HepG2 (cell line): ENCODE results near the gene PDK2. TPM values are rescaled to one million over a fixed set of nuclear protein-coding genes. Genes with fewer than 3 reads are reported as not detected.

Experiments used
- ATAC-seq: fragments of 200-7000 bp; cut with Tn5 transposase; 3 replicates; pipeline ENCODE4 v1.9.1; 2020; ENCODE audit warnings: mild to moderate bottlenecking, moderate library complexity
- BruUV-seq: library from RNA; stranded (reverse); fragments of 400-500 nt; replicated peaks from 2 replicates; lab custom pipeline; 2021; lab: Mats Ljungman, UMichigan
- CTCF ChIA-PET: fragments of 300-600 bp; formaldehyde crosslinking; extraction: SDS; loops from one replicate; lab custom pipeline; 2021; ENCODE audit warnings: low total read pairs, inconsistent platforms, low intra/inter-chr PET ratio; lab: Yijun Ruan, JAX
- POLR2A ChIA-PET: fragments of 350-600 bp; sonication (Branson Sonifier 250); formaldehyde crosslinking; loops from one replicate; lab custom pipeline; 2020; ENCODE audit warnings: antibody characterized with exemption, inconsistent platforms; lab: Yijun Ruan, JAX
- DNase-seq: peaks from one replicate; pipeline ENCODE4 v3.0.0-alpha.2; 2015; ENCODE audit warnings: low spot score
- FAIRE-seq: peaks from 3 replicates; lab custom pipeline; 2011; peaks lifted over from hg19 to GRCh38; lab: Jason Lieb, UNC
- H2AFZ ChIP-seq: one replicate; pipeline ENCODE4 v1.6.1; 2011; ENCODE audit warnings: low read length, inconsistent platforms
- H3K27ac ChIP-seq: fragments of 300-600 bp; 3 replicates; pipeline ENCODE4 v1.8.0; 2011; ENCODE audit warnings: mixed run types, mild to moderate bottlenecking, mixed read lengths, low read length, inconsistent platforms; ENCODE audit not compliant: insufficient read depth; ENCODE audit errors: extremely low read length
- H3K27me3 ChIP-seq, 2 experiments: fragments of 200-600 bp in 1 of 2; 2 replicates in 1 of 2; 3 replicates in 1 of 2; pipeline versions ENCODE4 v1.6.0 to v1.8.0; 2011; ENCODE audit warnings: low read length in 2 of 2, mild to moderate bottlenecking in 2 of 2, moderate library complexity in 2 of 2, inconsistent platforms in 1 of 2; ENCODE audit not compliant: insufficient read depth in 2 of 2, control insufficient read depth in 1 of 2
- H3K36me3 ChIP-seq, 2 experiments: fragments of 200-600 bp in 1 of 2; replicated peaks in 1 of 2; 2 replicates in 1 of 2; 3 replicates in 1 of 2; pipeline versions ENCODE4 v1.5.1 to v1.8.0; 2011; ENCODE audit warnings: low read length in 2 of 2, inconsistent platforms in 1 of 2; ENCODE audit not compliant: insufficient read depth in 2 of 2, control insufficient read depth in 1 of 2
- H3K4me1 ChIP-seq: 2 replicates; pipeline ENCODE4 v1.5.1; 2012; ENCODE audit warnings: low read length, inconsistent platforms; ENCODE audit not compliant: insufficient read depth
- H3K4me2 ChIP-seq: 2 replicates; pipeline ENCODE4 v1.6.0; 2011; ENCODE audit warnings: low read depth, low read length, inconsistent platforms
- H3K4me3 ChIP-seq, 3 experiments: fragments of 200-600 bp in 1 of 3; sonication (generic), shearing (Covaris generic) in 1 of 3; replicated peaks in 1 of 3; 2 replicates each; pipeline ENCODE4 v1.5.1; 2011 to 2016; ENCODE audit warnings: low read length in 3 of 3, inconsistent platforms in 2 of 3, low read depth in 2 of 3, mild to moderate bottlenecking in 2 of 3, control low read depth in 1 of 3, mixed read lengths in 1 of 3; ENCODE audit not compliant: insufficient read depth in 1 of 3
- H3K79me2 ChIP-seq: one replicate; pipeline ENCODE4 v1.6.1; 2011; ENCODE audit warnings: low read length, inconsistent platforms; ENCODE audit not compliant: insufficient read depth
- H3K9ac ChIP-seq: 2 replicates; pipeline ENCODE4 v1.6.0; 2011; ENCODE audit warnings: mild to moderate bottlenecking, low read depth, low read length, inconsistent platforms; ENCODE audit not compliant: insufficient read depth
- H3K9me3 ChIP-seq: 2 replicates; pipeline ENCODE4 v1.5.1; 2012; ENCODE audit warnings: mild to moderate bottlenecking, low read length
- H4K20me1 ChIP-seq: 2 replicates; pipeline ENCODE4 v1.6.0; 2011; ENCODE audit warnings: inconsistent platforms, mild to moderate bottlenecking, low read length, moderate library complexity; ENCODE audit not compliant: insufficient read depth
- JARID2 ChIP-seq: sonication (generic); formaldehyde crosslinking; IDR thresholded peaks from 2 replicates; pipeline ENCODE4 v1.8.1; 2023; ENCODE audit warnings: missing genetic modification reagents, inconsistent platforms; ENCODE audit not compliant: insufficient replicate concordance
- NFRKB ChIP-seq: fragments of 450-650 bp; IDR thresholded peaks from 2 replicates; pipeline ENCODE4 v1.6.1; 2017
- ONECUT2 ChIP-seq: sonication (generic); formaldehyde crosslinking; IDR thresholded peaks from 2 replicates; pipeline ENCODE4 v1.4.0; 2020; ENCODE audit warnings: missing genetic modification reagents
- ZC3H13 ChIP-seq: sonication (generic); formaldehyde crosslinking; IDR thresholded peaks from 2 replicates; pipeline ENCODE4 v1.8.1; 2023; ENCODE audit warnings: mild to moderate bottlenecking, missing genetic modification reagents, moderate library complexity
- ZMYM4 ChIP-seq: sonication (generic); formaldehyde crosslinking; IDR thresholded peaks from 2 replicates; pipeline ENCODE4 v1.8.1; 2023; ENCODE audit warnings: mild to moderate bottlenecking, missing genetic modification reagents
- ZNF326 ChIP-seq: sonication (generic); formaldehyde crosslinking; IDR thresholded peaks from 2 replicates; pipeline ENCODE4 v1.4.0; 2020; ENCODE audit warnings: missing genetic modification reagents, borderline replicate concordance
- WGBS: methylation state at CpG from one replicate; pipeline ENCODE4 v1.1.6; 2017; ENCODE audit warnings: low lambda C conversion rate; 5-methylcytosine and 5-hydroxymethylcytosine counted together
- in situ Hi-C: cut with HindIII; loops from 2 replicates; pipeline ENCODE4 v1.10.0; 2017; ENCODE audit warnings: low pct_unique_long_range_greater_than_20kb; ENCODE audit not compliant: extremely low pct_ligation_motif_present
- intact Hi-C: fragments of 100-400 bp; cut with micrococcal nuclease; formaldehyde crosslinking; loops from one replicate; pipeline ENCODE4 v1.10.0; 2022; ENCODE audit not compliant: unreplicated experiment
- polyA plus RNA-seq, 8 experiments: library from polyadenylated mRNA; depleted of rRNA in 3 of 8; stranded (reverse) in 7 of 8; unstranded in 1 of 8; fragments of >200 nt; fragmentation: Illumina TruSeq in 4 of 8; extraction: Trizol in 4 of 8; gene quantifications; 2 replicates each; pipeline versions ENCODE4 v1.2.1 to v1.2.3, GENCODE V29; 2011 to 2016; ENCODE audit warnings: low read depth in 4 of 8, missing spikeins in 1 of 8, mixed read lengths in 1 of 8; ENCODE audit not compliant: insufficient read depth in 1 of 8
- total RNA-seq, 5 experiments: library from RNA; depleted of rRNA; stranded (reverse); fragments of >200 nt; fragmentation: Illumina TruSeq; extraction: Trizol; gene quantifications; 2 replicates each; pipeline ENCODE4 v1.2.3, GENCODE V29; 2016; ENCODE audit warnings: low read depth in 1 of 5
- TF ChIP-seq, protein P1 (sequence below): sonication (generic); formaldehyde crosslinking; IDR thresholded peaks from 2 replicates; pipeline ENCODE4 v1.4.0; 2020; ENCODE audit warnings: missing genetic modification reagents

The PDK2 gene
- total and polyA plus RNA-seq, 2 of the 13 experiments (the other 11 are each of a cell fraction or from before 2014, with no cell fraction given) = 18.5 to 59.7 TPM

DNA sequence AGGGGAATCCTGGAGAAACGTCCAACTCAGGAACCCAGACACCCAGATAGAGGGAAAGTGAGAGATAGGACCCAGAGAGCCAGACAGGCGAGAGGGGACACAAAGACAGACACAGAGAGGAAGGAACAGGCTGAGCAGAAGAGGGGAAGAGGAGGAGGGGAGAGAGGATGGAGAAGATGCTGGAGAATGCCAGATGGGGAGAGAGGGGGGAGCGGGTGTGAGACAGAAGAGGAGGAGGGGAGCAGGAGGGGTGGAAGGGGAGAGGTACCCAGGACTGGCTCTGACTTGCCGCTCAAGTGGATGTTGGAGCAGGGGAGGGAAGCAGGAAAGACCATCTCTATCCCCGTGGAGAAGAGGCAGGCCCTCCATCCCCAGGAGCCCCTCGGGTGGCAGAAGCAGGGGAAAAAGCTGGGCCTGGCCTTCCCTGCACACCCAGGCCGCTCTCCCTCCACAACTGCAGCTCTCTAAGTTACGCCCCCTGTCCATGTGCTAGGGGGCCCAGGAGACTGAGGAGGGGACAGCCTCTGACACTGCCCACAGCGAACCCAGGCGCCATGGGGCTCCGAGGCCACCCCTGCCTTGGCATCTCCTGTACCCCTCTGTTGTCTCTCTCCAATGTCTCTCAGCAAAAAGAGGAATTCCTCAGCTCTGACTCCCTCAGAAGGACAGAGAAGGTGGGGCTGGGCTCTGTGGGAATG is 50.5 kb downstream of the PDK2 start:
- intact Hi-C loops = no loop called here
- Histone ChIP-seq H3K36me3 (peaks cover 34 to 43% of the 10 kb centered on the region in 2 experiments), H3K27me3 (no peaks in the 10 kb centered on the region), H3K4me2 (peak overlapping the region; percentile 100; the same call in 1 of the 2 replicates), H3K4me1 (peaks cover 42% of the 10 kb centered on the region), H2AFZ (no peak overlapping the region), H4K20me1 (peaks cover 11% of the 10 kb centered on the region; the same call in 1 of the 2 replicates), H3K9ac (no peak overlapping the region), H3K79me2 (peaks cover 25% of the 10 kb centered on the region), H3K27ac (peak overlapping the region; percentile 11), H3K4me3 (no peak overlapping the region), H3K9me3 (no peaks in the 10 kb centered on the region)
- ATAC-seq = no peak
- no peak for DNase-seq
- POLR2A ChIA-PET = no interaction called here
- WGBS = 83% methylated on average over 11 of the region's 11 CpGs
- in situ Hi-C loops = no loop called here
- CTCF ChIA-PET = no interaction called here
- TF ChIP-seq JARID2 (CRISPR knock-in tag) (no peak), ZC3H13 (CRISPR knock-in tag) (no peak), ZMYM4 (CRISPR knock-in tag) (no peak), NFRKB (no peak)
- FAIRE-seq = no peak
- no TSS peak for BruUV-seq

DNA sequence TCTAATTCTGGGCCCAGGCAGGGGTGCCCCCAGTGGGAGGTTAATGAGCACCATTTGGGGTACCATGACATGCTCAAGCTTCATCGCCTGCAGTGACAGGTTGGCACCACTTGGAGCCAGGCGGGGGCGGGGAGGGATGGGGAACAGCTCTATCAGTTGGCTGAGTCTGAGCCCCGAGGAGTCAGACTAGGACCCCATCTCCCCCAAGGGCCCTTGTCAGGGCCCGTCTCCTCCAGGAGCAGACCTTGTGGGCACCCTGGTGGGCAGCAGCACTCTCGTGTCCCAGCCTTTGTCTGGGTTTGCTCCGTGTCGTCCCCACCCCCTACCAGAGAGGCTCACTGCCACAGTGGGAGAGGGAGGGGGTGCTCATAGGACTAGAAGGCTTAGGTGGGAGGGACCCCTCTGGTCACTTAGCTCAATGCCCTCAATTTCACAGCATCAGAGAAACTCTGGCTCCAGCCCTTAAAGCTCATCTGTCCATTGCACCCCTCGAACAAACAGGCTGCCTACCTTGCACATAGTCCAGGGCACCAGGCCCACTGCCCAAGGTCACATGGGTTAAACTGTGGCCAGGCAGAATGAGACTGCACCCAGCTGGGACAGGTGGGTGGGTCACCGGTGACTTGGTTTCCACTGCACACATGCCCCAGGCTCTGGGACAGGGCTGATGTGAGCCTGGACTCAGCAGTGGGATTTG is 51.2 kb downstream of the PDK2 start:
- ATAC-seq = no peak
- peak overlapping the region; percentile 100 for H3K4me2 ChIP-seq
- peak overlapping the region; percentile 95 for H3K27ac ChIP-seq
- H3K9me3 ChIP-seq = no peaks in the 10 kb centered on the region
- 83% methylated on average over 10 of the region's 10 CpGs for WGBS
- no peaks in the 10 kb centered on the region for H3K27me3 ChIP-seq
- no TSS peak for BruUV-seq
- H3K4me1 ChIP-seq = peaks cover 46% of the 10 kb centered on the region
- ChIA-PET CTCF (no interaction called here), POLR2A (interaction anchor here (3.0 kb wide), 1 partner anchor 45 kb away, joined by 10 read pairs; no protein-coding TSS in a partner anchor)
- peak overlapping the region; percentile 83 for H3K9ac ChIP-seq
- intact Hi-C loops (no loop called here), in situ Hi-C loops (no loop called here)
- H3K79me2 ChIP-seq = peaks cover 25% of the 10 kb centered on the region
- H2AFZ ChIP-seq = no peak overlapping the region
- peaks cover 28 to 37% of the 10 kb centered on the region in 2 experiments for H3K36me3 ChIP-seq
- H3K4me3 ChIP-seq = peak overlapping the region in 1 of 3 experiments; percentile 86; a peak in 2 of 6 replicates
- H4K20me1 ChIP-seq = peaks cover 11% of the 10 kb centered on the region; the same call in 1 of the 2 replicates
- FAIRE-seq = peak; percentile 63
- no peak for DNase-seq
- TF ChIP-seq ONECUT2 (CRISPR knock-in tag) (no peak), ZNF326 (CRISPR knock-in tag) (no peak)
- TF ChIP-seq, protein P1, sequence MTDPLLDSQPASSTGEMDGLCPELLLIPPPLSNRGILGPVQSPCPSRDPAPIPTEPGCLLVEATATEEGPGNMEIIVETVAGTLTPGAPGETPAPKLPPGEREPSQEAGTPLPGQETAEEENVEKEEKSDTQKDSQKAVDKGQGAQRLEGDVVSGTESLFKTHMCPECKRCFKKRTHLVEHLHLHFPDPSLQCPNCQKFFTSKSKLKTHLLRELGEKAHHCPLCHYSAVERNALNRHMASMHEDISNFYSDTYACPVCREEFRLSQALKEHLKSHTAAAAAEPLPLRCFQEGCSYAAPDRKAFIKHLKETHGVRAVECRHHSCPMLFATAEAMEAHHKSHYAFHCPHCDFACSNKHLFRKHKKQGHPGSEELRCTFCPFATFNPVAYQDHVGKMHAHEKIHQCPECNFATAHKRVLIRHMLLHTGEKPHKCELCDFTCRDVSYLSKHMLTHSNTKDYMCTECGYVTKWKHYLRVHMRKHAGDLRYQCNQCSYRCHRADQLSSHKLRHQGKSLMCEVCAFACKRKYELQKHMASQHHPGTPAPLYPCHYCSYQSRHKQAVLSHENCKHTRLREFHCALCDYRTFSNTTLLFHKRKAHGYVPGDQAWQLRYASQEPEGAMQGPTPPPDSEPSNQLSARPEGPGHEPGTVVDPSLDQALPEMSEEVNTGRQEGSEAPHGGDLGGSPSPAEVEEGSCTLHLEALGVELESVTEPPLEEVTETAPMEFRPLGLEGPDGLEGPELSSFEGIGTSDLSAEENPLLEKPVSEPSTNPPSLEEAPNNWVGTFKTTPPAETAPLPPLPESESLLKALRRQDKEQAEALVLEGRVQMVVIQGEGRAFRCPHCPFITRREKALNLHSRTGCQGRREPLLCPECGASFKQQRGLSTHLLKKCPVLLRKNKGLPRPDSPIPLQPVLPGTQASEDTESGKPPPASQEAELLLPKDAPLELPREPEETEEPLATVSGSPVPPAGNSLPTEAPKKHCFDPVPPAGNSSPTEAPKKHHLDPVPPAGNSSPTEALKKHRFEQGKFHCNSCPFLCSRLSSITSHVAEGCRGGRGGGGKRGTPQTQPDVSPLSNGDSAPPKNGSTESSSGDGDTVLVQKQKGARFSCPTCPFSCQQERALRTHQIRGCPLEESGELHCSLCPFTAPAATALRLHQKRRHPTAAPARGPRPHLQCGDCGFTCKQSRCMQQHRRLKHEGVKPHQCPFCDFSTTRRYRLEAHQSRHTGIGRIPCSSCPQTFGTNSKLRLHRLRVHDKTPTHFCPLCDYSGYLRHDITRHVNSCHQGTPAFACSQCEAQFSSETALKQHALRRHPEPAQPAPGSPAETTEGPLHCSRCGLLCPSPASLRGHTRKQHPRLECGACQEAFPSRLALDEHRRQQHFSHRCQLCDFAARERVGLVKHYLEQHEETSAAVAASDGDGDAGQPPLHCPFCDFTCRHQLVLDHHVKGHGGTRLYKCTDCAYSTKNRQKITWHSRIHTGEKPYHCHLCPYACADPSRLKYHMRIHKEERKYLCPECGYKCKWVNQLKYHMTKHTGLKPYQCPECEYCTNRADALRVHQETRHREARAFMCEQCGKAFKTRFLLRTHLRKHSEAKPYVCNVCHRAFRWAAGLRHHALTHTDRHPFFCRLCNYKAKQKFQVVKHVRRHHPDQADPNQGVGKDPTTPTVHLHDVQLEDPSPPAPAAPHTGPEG (CRISPR knock-in tag) = no peak
